D721Med (cell line): Measurements from ENCODE around the gene DAPK1.

Source experiments
- DNase-seq: peaks from one replicate; pipeline ENCODE4 v3.0.0; 2011; ENCODE audit warnings: low spot score; ENCODE audit not compliant: insufficient read length
- FAIRE-seq: peaks from 2 replicates; lab custom pipeline; 2011; peaks lifted over from hg19 to GRCh38; lab: Jason Lieb, UNC
- CTCF ChIP-seq: IDR thresholded peaks from 2 replicates; pipeline ENCODE4 v1.5.1; 2012; ENCODE audit warnings: mild to moderate bottlenecking, control low read depth; ENCODE audit not compliant: insufficient read depth; ENCODE audit errors: missing control alignments

DAPK1 gene

GRCh38 chr9:87683751-87684626, 186.3 kb downstream of the DAPK1 start:
- FAIRE-seq = no peak
- no peak for DNase-seq

GRCh38 chr9:87684627-87685219, 187.1 kb downstream of the DAPK1 start:
- TF ChIP-seq CTCF = peak; percentile 52
- no peak for FAIRE-seq
- no peak for DNase-seq

More at GRCh38 chr9:87683751-87684626, 186.3 kb downstream of the DAPK1 start:
- no peak for TF ChIP-seq CTCF

GRCh38 chr9:87685441-87685840, 187.8 kb downstream of the DAPK1 start:
- no peak for TF ChIP-seq CTCF
- FAIRE-seq (no peak), DNase-seq (no peak)

GRCh38 chr9:87685871-87686519, 188.3 kb downstream of the DAPK1 start:
- DNase-seq (no peak), FAIRE-seq (no peak)
- TF ChIP-seq CTCF = no peak

GRCh38 chr9:87686520-87687090, 188.9 kb downstream of the DAPK1 start:
- no peak for TF ChIP-seq CTCF
- no peak for DNase-seq
- no peak for FAIRE-seq

- no peak for DNase-seq
- FAIRE-seq = no peak
- TF ChIP-seq CTCF = no peak
Measured at GRCh38 chr9:87687207-87687606, 189.5 kb downstream of the DAPK1 start.
